Central memory CD8-positive, alpha-beta T cell (primary cell): ENCODE data around the gene SBK2.
"Not testable (repeated sequence)": the region's sequence is repeated elsewhere in the genome, so short reads cannot be mapped to it uniquely, and the experiment has no call there.

Experiments used
- ATAC-seq: fragments of 150-1000 bp; cut with Tn5 transposase; replicated peaks from 2 replicates; pipeline ENCODE4 v1.10.0; 2022; ENCODE audit warnings: mild to moderate bottlenecking, moderate FRiP score, moderate number of reproducible peaks; ENCODE audit not compliant: poor library complexity, severe bottlenecking; ENCODE audit errors: extremely low read depth
- DNase-seq, 2 donors: peaks; one replicate each; pipeline ENCODE4 v3.0.0; 2021; ENCODE audit warnings: low spot score in 2 of 2
- H3K27ac Mint-ChIP-seq: one replicate; pipeline ENCODE4 v1.8.0; 2022; ENCODE audit warnings: low read depth, mild to moderate bottlenecking, moderate library complexity, mixed read lengths
- H3K27me3 Mint-ChIP-seq: one replicate; pipeline ENCODE4 v1.8.0; 2022; ENCODE audit warnings: mixed read lengths
- H3K36me3 Mint-ChIP-seq: one replicate; pipeline ENCODE4 v1.8.0; 2022; ENCODE audit warnings: mild to moderate bottlenecking, moderate library complexity, mixed read lengths; ENCODE audit not compliant: insufficient read depth
- H3K4me1 Mint-ChIP-seq: one replicate; pipeline ENCODE4 v1.8.0; 2022; ENCODE audit warnings: mixed read lengths
- H3K4me3 Mint-ChIP-seq: one replicate; pipeline ENCODE4 v1.8.0; 2022; ENCODE audit warnings: mild to moderate bottlenecking, moderate library complexity, mixed read lengths
- H3K9me3 Mint-ChIP-seq: one replicate; pipeline ENCODE4 v1.8.0; 2022; ENCODE audit warnings: mixed read lengths

SBK2 gene

DNA sequence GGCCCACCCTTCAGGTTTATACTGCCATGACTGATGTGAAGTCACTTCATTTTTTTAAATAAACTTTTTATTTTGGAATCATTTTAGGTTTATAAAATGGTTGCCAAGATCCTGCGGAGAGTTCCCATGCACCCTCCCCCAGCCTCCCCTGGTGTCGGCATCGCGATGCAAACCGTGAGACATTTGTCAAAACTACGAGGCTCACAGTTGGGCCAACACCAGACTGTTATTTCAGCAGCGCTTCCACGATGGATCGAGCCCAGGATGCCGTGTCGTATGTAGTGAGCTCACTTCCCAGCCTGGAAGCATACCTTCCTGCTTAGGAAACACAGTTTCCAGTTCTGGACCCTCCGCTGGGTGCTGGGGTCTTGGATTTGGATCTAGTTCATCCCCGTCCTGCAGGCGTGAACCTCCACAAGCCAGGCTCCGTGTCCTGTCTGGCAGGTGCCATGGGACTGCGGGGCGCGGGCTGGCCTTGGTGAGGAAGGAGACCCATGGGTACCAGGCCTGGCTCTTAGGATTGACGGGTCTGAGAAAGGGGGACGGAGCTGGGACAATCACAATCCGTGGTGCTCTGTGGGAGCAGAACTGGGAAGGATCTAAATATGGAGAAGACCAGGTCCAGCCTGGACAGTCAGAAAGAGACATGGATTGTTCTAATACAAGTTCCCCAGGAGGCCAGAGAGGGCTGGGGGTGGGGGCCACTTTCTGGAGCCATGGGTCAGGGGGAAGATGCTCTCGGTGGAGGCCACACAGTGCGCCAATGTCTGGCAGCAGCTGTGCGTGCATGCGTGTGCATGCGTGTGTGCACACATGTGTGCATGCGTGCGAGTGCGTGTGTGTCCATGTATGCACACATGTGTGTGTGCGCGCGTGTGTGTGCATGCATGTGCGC is 2.4 kb upstream of the SBK2 start:
- H3K27me3 Mint-ChIP-seq, result peaks cover 12% of the 10 kb centered on the region
- peaks cover 6% of the 10 kb centered on the region for H3K9me3 Mint-ChIP-seq
- ATAC-seq (no peak), DNase-seq (no peak)
- peaks cover 1% of the 10 kb centered on the region for H3K36me3 Mint-ChIP-seq
- peak overlapping the region; percentile 56 for H3K27ac Mint-ChIP-seq
- no peak overlapping the region for H3K4me3 Mint-ChIP-seq
- no peaks in the 10 kb centered on the region for H3K4me1 Mint-ChIP-seq

DNA sequence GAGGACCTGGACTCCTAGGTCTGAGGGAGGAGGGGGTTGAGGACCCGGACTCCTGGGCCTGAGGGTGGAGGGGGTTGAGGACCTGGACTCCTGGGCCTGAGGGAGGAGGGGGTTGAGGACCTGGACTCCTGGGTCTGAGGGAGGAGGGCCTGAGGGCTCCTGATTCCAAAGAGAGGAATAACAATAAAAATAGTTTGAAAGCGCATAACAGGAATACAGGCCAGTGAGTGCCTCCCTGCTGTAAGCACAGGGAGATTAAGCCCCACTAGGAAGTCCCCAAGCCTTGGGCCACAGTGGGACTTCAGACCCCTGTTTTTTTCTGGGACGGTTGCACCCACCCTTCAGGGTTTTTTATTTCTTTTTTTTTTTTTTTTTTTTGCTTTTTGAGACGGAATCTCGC is 1.2 kb upstream of the SBK2 start:
- Mint-ChIP-seq H3K36me3 (peaks cover 1% of the 10 kb centered on the region), H3K27me3 (peaks cover 11% of the 10 kb centered on the region), H3K9me3 (peaks cover under 1% of the 10 kb centered on the region), H3K27ac (no peak overlapping the region), H3K4me1 (no peaks in the 10 kb centered on the region), H3K4me3 (no peak overlapping the region)
- ATAC-seq (no peak), DNase-seq (no peak)

DNA sequence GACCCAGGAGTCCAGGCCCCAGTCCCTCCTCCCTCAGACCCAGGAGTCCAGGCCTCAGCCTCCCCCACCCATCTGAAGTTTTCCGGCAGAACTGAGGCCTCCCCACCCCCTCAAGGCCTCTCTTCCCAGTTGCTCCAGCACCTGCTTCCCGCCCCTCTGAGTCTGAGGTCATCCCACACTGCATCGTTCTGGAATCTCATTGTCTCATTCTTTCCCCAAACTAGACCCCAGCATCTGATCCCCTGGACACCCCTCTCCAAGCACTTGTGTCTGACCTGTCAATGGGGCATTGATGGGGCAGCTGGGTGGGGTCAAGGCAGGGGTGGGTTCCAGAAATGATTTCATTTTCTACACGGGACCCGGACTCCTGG is 793 bp upstream of the SBK2 start:
- no peaks in the 10 kb centered on the region for H3K4me1 Mint-ChIP-seq
- no peak overlapping the region for H3K4me3 Mint-ChIP-seq
- H3K9me3 Mint-ChIP-seq, result no peaks in the 10 kb centered on the region
- peaks cover 1% of the 10 kb centered on the region for H3K36me3 Mint-ChIP-seq
- DNase-seq, result no peak
- H3K27me3 Mint-ChIP-seq, result peaks cover 12% of the 10 kb centered on the region
- ATAC-seq, result no peak
- no peak overlapping the region for H3K27ac Mint-ChIP-seq

DNA sequence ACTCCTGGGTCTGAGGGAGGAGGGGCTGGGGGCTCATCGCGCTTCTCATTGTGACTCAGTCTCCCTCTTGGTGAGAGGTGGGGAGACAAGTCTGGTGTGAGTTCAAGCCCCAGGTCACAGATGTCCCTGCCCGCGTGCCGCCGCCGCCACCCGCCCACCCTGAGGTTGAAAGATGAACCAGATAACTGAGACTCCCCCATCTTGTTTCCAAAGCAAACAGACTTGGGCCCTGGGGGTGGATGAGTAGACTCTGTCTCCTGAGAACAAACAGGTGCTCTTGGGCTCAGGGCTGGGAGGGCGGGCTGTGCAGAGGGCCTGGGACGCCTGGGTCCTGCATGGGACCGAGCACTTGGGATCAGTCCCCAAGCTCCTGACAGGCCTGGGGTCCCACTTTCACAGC is 567 bp downstream of the SBK2 start:
- ATAC-seq, result no peak
- no peak for DNase-seq
- H3K4me3 Mint-ChIP-seq, result no peak overlapping the region

DNA sequence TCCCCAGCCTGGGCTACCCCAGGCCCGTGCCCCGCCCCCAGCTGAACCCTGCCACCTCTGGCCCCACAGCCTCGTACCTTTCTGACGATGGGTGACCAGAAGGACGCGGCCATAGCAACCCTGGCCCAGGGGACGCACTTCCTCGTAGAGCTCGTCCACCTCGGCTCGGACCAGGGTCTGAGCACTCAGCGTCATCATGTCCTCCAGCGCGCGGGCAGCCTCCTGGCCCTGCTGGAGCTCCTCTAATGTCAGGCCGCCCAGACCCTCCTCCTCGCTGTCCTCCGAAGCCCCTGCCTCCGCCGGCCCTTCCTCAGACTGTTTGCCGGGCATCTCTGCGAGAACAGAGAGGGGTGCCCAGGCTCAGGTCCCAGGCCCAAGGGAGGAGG is 975 bp downstream of the SBK2 start:
- no peaks in the 10 kb centered on the region for H3K4me1 Mint-ChIP-seq
- no peaks in the 10 kb centered on the region for H3K9me3 Mint-ChIP-seq
- no peak overlapping the region for H3K27ac Mint-ChIP-seq
- peaks cover 1% of the 10 kb centered on the region for H3K36me3 Mint-ChIP-seq
- ATAC-seq (no peak), DNase-seq (no peak)
- H3K4me3 Mint-ChIP-seq, result no peak overlapping the region
- H3K27me3 Mint-ChIP-seq, result peaks cover 12% of the 10 kb centered on the region

More for the DNA sequence above, 567 bp downstream of the SBK2 start:
- H3K4me1 Mint-ChIP-seq, result no peaks in the 10 kb centered on the region
- H3K9me3 Mint-ChIP-seq, result no peaks in the 10 kb centered on the region
- peaks cover 12% of the 10 kb centered on the region for H3K27me3 Mint-ChIP-seq
- no peak overlapping the region for H3K27ac Mint-ChIP-seq
- peaks cover 1% of the 10 kb centered on the region for H3K36me3 Mint-ChIP-seq

DNA sequence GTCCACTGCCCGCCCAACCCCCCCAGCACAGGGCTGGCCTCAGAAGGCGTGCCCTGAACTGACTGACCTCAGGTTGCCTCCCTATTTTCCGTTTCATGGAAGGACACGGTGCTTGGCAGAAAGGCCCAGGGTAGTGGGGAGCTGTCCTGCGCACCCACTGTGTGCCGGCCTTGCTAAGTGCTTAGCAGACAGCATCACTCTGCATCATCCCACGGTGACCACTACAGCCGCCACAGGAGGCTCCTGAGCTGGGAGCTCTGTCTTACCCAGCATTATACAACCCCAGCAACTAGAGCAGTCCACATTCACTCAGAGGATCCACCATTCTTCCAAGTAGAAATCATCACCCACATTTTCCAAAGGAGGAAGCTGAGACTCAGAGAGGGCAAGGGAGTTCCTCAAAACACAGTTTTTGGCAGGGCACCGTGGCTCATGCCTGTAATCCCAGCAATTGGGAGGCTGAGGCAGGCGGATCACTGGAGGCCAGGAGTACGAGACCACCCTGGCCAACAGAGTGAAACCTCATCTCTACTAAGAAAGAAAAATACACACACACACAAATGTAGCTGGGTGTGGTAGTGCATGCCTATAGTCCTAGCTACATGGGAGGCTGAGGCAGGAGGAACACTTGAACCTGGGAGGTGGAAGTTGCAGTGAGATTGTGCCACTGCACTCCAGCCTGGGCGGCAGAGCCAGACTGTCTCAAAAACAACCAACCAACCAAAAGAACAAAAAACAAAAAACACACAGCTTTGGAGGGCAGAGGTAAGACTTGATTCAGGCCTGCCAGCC is 1.6 kb downstream of the SBK2 start:
- peaks cover 12% of the 10 kb centered on the region for H3K27me3 Mint-ChIP-seq

DNA sequence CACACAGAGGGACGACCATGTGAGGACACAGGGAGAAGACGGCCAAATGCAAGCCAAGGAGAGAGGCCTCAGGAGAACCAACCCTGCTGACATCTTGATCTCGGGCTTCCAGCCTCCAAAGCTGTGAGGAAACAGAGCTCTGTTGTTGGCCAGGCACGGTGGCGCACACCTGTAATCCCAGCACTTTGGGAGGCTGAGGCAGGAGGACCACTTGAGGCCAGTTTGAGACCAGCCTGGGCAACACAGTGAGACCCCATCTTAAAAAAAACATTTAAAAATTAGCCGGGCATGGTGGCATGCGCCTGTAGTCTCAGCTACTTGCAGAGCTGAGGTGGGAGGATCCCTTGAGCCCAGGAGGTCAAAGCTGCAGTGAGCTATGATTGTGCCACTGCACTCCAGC is 2.7 kb downstream of the SBK2 start:
- H3K27ac Mint-ChIP-seq, H3K4me3 Mint-ChIP-seq, ATAC-seq, H3K4me1 Mint-ChIP-seq, H3K36me3 Mint-ChIP-seq, DNase-seq, H3K9me3 Mint-ChIP-seq: not testable (repeated sequence)
- H3K27me3 Mint-ChIP-seq, result peaks cover 12% of the 10 kb centered on the region

More for the DNA sequence above, 1.6 kb downstream of the SBK2 start:
- H3K4me3 Mint-ChIP-seq, result no peak overlapping the region
- no peaks in the 10 kb centered on the region for H3K4me1 Mint-ChIP-seq
- no peaks in the 10 kb centered on the region for H3K9me3 Mint-ChIP-seq
- peaks cover 1% of the 10 kb centered on the region for H3K36me3 Mint-ChIP-seq
- no peak for ATAC-seq
- no peak overlapping the region for H3K27ac Mint-ChIP-seq
- no peak for DNase-seq

GRCh38 chr19:55530996-55531395 is 5.9 kb downstream of the SBK2 start:
- no peaks in the 10 kb centered on the region for H3K9me3 Mint-ChIP-seq
- H3K27ac Mint-ChIP-seq, result no peak overlapping the region
- no peak overlapping the region for H3K4me3 Mint-ChIP-seq
- H3K27me3 Mint-ChIP-seq, result peaks cover 12% of the 10 kb centered on the region
- DNase-seq (no peak), ATAC-seq (no peak)
- no peaks in the 10 kb centered on the region for H3K4me1 Mint-ChIP-seq
- H3K36me3 Mint-ChIP-seq, result no peaks in the 10 kb centered on the region

- Mint-ChIP-seq H3K27me3 (peaks cover 12% of the 10 kb centered on the region), H3K9me3 (no peaks in the 10 kb centered on the region), H3K4me3 (no peak overlapping the region), H3K4me1 (no peaks in the 10 kb centered on the region), H3K36me3 (no peaks in the 10 kb centered on the region), H3K27ac (no peak overlapping the region)
- DNase-seq (no peak), ATAC-seq (no peak)
Measured at GRCh38 chr19:55529636-55530234, 7.2 kb downstream of the SBK2 start.

- DNase-seq, result no peak
- no peaks in the 10 kb centered on the region for H3K36me3 Mint-ChIP-seq
- no peaks in the 10 kb centered on the region for H3K4me1 Mint-ChIP-seq
- no peak for ATAC-seq
- H3K4me3 Mint-ChIP-seq, result no peak overlapping the region
- H3K9me3 Mint-ChIP-seq, result no peaks in the 10 kb centered on the region
- peaks cover 4% of the 10 kb centered on the region for H3K27me3 Mint-ChIP-seq
- H3K27ac Mint-ChIP-seq, result no peak overlapping the region
Measured at GRCh38 chr19:55528030-55528803, 8.7 kb downstream of the SBK2 start.

DNA sequence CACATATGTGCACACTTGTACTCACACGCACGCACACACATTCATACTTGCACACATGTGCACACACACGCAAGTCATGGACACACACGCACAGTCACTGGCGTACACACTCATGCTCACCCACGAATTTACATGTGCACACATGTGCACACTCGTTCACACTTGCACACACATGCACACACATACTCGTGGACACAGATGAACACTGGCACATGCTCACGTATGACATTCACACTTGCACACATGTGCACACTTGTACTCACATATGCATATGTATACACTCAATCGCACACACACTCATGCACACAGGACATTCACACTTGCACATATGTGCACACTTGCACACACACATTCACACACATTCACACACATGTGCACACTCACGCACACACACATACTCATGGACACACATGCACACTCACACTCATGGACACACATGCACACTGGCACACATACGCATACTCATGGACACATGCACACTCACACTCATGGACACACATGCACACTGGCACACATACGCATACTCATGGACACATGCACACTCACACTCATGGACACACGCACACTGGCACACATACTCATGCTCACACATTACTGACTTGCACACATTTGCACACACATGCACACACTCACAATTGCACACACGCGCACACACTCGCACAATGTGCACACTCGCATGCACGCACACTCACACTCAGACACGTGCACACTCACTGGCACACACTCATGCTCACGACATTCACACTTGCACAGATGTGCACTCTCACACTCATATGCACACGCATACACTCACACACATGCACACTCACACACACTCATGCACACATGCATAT is 9.5 kb downstream of the SBK2 start:
- H3K27me3 Mint-ChIP-seq, result no peaks in the 10 kb centered on the region
- DNase-seq (no peak), ATAC-seq (no peak)
- no peaks in the 10 kb centered on the region for H3K36me3 Mint-ChIP-seq
- H3K9me3 Mint-ChIP-seq, result no peaks in the 10 kb centered on the region
- no peak overlapping the region for H3K27ac Mint-ChIP-seq
- no peak overlapping the region for H3K4me3 Mint-ChIP-seq
- no peaks in the 10 kb centered on the region for H3K4me1 Mint-ChIP-seq
